OCI-LY7 (cell line): ENCODE measurements around the gene SGO2. TPM values are rescaled to one million over a fixed set of nuclear protein-coding genes. Genes with fewer than 3 reads are reported as not detected.

Source experiments
- BruUV-seq: library from RNA; stranded (reverse); fragments of 400-500 nt; replicated peaks from 2 replicates; lab custom pipeline; 2021; lab: Mats Ljungman, UMichigan
- CTCF ChIA-PET: fragments of 300-600 bp; sonication (Branson Sonifier 250); formaldehyde crosslinking; loops from one replicate; lab custom pipeline; 2022; ENCODE audit warnings: antibody characterized with exemption; ENCODE audit not compliant: unreplicated experiment; lab: Charles Lee
- POLR2A ChIA-PET: fragments of 300-600 bp; sonication (Branson Sonifier 250); formaldehyde crosslinking; loops from one replicate; lab custom pipeline; 2022; ENCODE audit warnings: antibody characterized with exemption; lab: Charles Lee
- DNase-seq: peaks from one replicate; pipeline ENCODE4 v3.0.0-alpha.2; 2015; ENCODE audit warnings: low spot score
- H2AFZ ChIP-seq: fragments of 200-600 bp; sonication (generic), shearing (Covaris generic); 2 replicates; pipeline ENCODE4 v1.6.1; 2014; ENCODE audit warnings: mild to moderate bottlenecking, antibody characterized with exemption, low read length, moderate library complexity
- H3K27ac ChIP-seq: fragments of 200-600 bp; sonication (generic); 2 replicates; pipeline ENCODE4 v1.5.1; 2014; ENCODE audit warnings: mixed run types, low read depth, mild to moderate bottlenecking, moderate library complexity, low read length, inconsistent platforms; ENCODE audit not compliant: poor library complexity, severe bottlenecking
- H3K36me3 ChIP-seq: fragments of 200-600 bp; sonication (generic); 2 replicates; pipeline ENCODE4 v1.6.1; 2014; ENCODE audit warnings: mild to moderate bottlenecking, antibody characterized with exemption, low read length, moderate library complexity, mixed read lengths; ENCODE audit not compliant: insufficient read depth
- H3K4me1 ChIP-seq: fragments of 200-600 bp; sonication (generic); 2 replicates; pipeline ENCODE4 v1.5.1; 2014; ENCODE audit warnings: mild to moderate bottlenecking, low read length; ENCODE audit not compliant: insufficient read depth, poor library complexity, severe bottlenecking
- H3K4me2 ChIP-seq: fragments of 200-600 bp; sonication (generic); 2 replicates; pipeline ENCODE4 v1.6.1; 2014; ENCODE audit warnings: mild to moderate bottlenecking, low read length
- H3K4me3 ChIP-seq: fragments of 200-600 bp; sonication (generic); 2 replicates; pipeline ENCODE4 v1.5.1; 2014; ENCODE audit warnings: mild to moderate bottlenecking, low read depth, low read length; ENCODE audit not compliant: poor library complexity, severe bottlenecking
- H3K79me2 ChIP-seq: fragments of 200-600 bp; sonication (generic); 2 replicates; pipeline ENCODE4 v1.6.1; 2016; ENCODE audit warnings: low read depth, mild to moderate bottlenecking, low read length, moderate library complexity, mixed read lengths; ENCODE audit not compliant: insufficient read depth
- H3K9me2 ChIP-seq: fragments of 200-600 bp; sonication (generic); 2 replicates; pipeline ENCODE4 v1.6.1; 2016; ENCODE audit warnings: mild to moderate bottlenecking, low read length, mixed read lengths; ENCODE audit not compliant: insufficient read depth
- H3K9me3 ChIP-seq: fragments of 200-600 bp; sonication (generic); 2 replicates; pipeline ENCODE4 v1.6.1; 2014; ENCODE audit warnings: mild to moderate bottlenecking, mixed run types, low read length, mixed read lengths
- H4K20me1 ChIP-seq: fragments of 200-600 bp; sonication (generic); 2 replicates; pipeline ENCODE4 v1.6.1; 2014; ENCODE audit warnings: mild to moderate bottlenecking, antibody characterized with exemption, low read length, moderate library complexity, mixed read lengths; ENCODE audit not compliant: insufficient read depth
- CTCF ChIP-seq: fragments of 200-600 bp; sonication (generic); conservative IDR thresholded peaks from 2 replicates; pipeline ENCODE4 v1.5.1; 2014; ENCODE audit warnings: mild to moderate bottlenecking, antibody characterized with exemption, low read length, moderate library complexity, mixed read lengths
- EZH2phosphoT487 ChIP-seq: fragments of 200-600 bp; sonication (generic); IDR thresholded peaks from 2 replicates; pipeline ENCODE4 v1.6.1; 2018; ENCODE audit warnings: low read depth, borderline replicate concordance, mild to moderate bottlenecking, mixed run types, antibody characterized with exemption, low read length, moderate library complexity, mixed read lengths
- intact Hi-C: fragments of 100-400 bp; cut with micrococcal nuclease; formaldehyde crosslinking; loops from one replicate; pipeline ENCODE4 v1.10.0; 2022; ENCODE audit not compliant: unreplicated experiment
- total RNA-seq, 2 experiments: library from RNA; depleted of rRNA in 1 of 2; stranded (reverse); fragments of >200 nt in 1 of 2; shearing (Covaris generic) in 1 of 2; gene quantifications; 2 replicates each; pipeline ENCODE4 v1.2.3, GENCODE V29; 2014 to 2022

The SGO2 gene
- total RNA-seq, 2 experiments from 2014 or later, result 29.3 to 55.3 TPM

GRCh38 chr2:200494048-200494447 lies 32.0 kb upstream of the SGO2 start:
- no peak overlapping the region for H3K4me3 ChIP-seq
- no peak for TF ChIP-seq CTCF
- TF ChIP-seq EZH2phosphoT487, result no peak
- H4K20me1 ChIP-seq, result no peaks in the 10 kb centered on the region
- H3K4me1 ChIP-seq, result no peaks in the 10 kb centered on the region
- CTCF ChIA-PET, result interaction anchor here (1.4 to 1.5 kb wide), 2 partner anchors 10 to 15 kb away, joined by 4 to 6 read pairs; no protein-coding TSS in a partner anchor
- no peak overlapping the region for H3K4me2 ChIP-seq
- intact Hi-C loops, result no loop called here
- peaks cover 60% of the 10 kb centered on the region for H3K36me3 ChIP-seq
- no peak for DNase-seq
- POLR2A ChIA-PET, result interaction anchor here (1.4 to 2.4 kb wide), 3 partner anchors 10 to 16 kb away, joined by 4 to 8 read pairs (median 5); partner anchors contain the start of gene KCTD18
- no peaks in the 10 kb centered on the region for H3K79me2 ChIP-seq
- no peak overlapping the region for H2AFZ ChIP-seq
- H3K9me2 ChIP-seq, result no peaks in the 10 kb centered on the region
- H3K27ac ChIP-seq, result no peak overlapping the region
- no peaks in the 10 kb centered on the region for H3K9me3 ChIP-seq
- no TSS peak for BruUV-seq

- no peak for DNase-seq
- H3K79me2 ChIP-seq, result no peaks in the 10 kb centered on the region
- no peak overlapping the region for H3K4me3 ChIP-seq
- intact Hi-C loops, result no loop called here
- no peak overlapping the region for H3K4me2 ChIP-seq
- H3K4me1 ChIP-seq, result no peaks in the 10 kb centered on the region
- H2AFZ ChIP-seq, result no peak overlapping the region
- CTCF ChIA-PET, result no interaction called here
- no peaks in the 10 kb centered on the region for H3K9me2 ChIP-seq
- no peak overlapping the region for H3K27ac ChIP-seq
- POLR2A ChIA-PET, result interaction anchor here (1.0 kb wide), 1 partner anchor 429 kb away, joined by 3 read pairs; no protein-coding TSS in a partner anchor
- H3K9me3 ChIP-seq, result no peaks in the 10 kb centered on the region
- TF ChIP-seq EZH2phosphoT487 (no peak), CTCF (no peak)
- peaks cover 44% of the 10 kb centered on the region for H3K36me3 ChIP-seq
- no TSS peak for BruUV-seq
- H4K20me1 ChIP-seq, result no peaks in the 10 kb centered on the region
These were observed 29.3 kb upstream of the SGO2 start for GRCh38 chr2:200496696-200497095.

- Histone ChIP-seq H3K9me3 (no peaks in the 10 kb centered on the region), H3K4me2 (no peak overlapping the region), H2AFZ (no peak overlapping the region), H3K79me2 (no peaks in the 10 kb centered on the region), H4K20me1 (no peaks in the 10 kb centered on the region), H3K27ac (no peak overlapping the region), H3K4me3 (no peak overlapping the region), H3K9me2 (no peaks in the 10 kb centered on the region), H3K36me3 (peaks cover 38% of the 10 kb centered on the region), H3K4me1 (no peaks in the 10 kb centered on the region)
- intact Hi-C loops, result no loop called here
- CTCF ChIA-PET, result no interaction called here
- DNase-seq, result no peak
- POLR2A ChIA-PET, result interaction anchor here (1.1 to 1.8 kb wide), 3 partner anchors 9 to 197 kb away, joined by 3 to 7 read pairs (median 4); no protein-coding TSS in a partner anchor
- BruUV-seq, result no TSS peak
- TF ChIP-seq CTCF (no peak), EZH2phosphoT487 (no peak)
These were observed 27.4 kb upstream of the SGO2 start for GRCh38 chr2:200498402-200499162.
